NCI-H2227 (cell line): ENCODE measurements around the gene SKP2.
"Not testable (repeated sequence)": the region's sequence is repeated elsewhere in the genome, so short reads cannot be mapped to it uniquely, and the experiment has no call there.

ENCODE experiments used
- DNase-seq: peaks from one replicate; lab custom pipeline; 2025; ENCODE audit not compliant: unreplicated experiment; lab: John Stamatoyannopoulos, UW

The SKP2 gene

DNA sequence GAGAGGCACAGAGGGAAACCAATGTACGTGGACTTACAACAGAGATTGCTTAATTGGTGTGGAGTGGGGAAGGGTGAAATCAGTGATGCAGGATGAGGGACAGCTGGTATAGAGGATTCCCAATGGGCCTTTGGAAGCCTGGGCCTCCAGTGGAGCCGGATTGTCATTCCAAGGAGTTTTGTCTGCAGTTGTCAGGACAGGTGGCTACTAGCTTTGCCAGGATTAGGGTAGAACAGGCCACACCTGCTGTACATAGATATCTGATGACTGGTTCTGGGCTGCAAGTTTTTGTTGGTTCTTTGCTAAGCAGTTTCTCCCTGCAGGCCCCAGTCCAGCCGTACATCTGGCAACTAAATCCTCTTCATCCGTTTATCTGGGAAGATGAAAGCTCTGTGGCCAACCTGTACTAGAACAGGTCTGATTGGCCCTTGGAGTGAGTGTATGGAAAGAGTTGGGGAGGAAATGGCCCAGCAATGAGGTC is 4.2 kb downstream of the SKP2 start:
- no peak for DNase-seq

DNA sequence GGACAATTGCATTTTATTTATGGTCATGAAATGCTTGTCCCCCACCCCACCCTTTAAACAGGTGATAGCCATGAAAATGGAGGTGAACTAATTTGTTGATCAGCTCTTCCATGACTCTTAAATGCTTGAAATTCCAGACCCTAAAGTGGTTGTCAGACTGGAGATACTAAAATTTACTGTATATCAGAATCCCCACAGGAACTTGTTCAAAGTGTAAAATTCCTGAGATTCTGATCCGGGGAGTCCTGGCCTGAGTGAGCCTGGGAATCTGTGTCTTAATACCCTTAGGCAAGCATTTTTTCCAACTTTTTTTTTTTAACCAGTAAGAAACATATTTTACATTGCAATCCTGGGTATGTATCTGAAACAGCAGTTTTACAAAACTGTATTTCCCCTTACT is 4.7 kb downstream of the SKP2 start:
- DNase-seq = no peak

DNA sequence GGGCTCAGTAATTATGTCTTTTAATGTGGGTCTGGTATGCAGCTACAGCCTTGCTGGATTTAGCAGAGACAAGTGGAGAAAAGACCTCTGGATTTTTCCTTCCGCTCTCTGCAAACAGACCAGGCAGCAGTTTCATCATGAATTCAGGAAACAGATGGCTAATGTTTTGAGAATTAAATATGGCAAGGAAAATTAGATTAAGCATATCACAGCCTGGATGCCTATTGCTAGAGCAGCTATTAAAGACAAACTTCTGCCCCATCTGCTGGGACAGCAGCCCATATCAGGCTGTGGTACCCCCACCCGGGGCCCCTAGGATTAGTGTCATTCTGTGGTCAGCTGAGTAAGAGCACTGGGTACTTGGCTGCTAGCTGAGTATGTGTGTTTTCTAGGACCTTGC is 6.2 kb downstream of the SKP2 start:
- no peak for DNase-seq

DNA sequence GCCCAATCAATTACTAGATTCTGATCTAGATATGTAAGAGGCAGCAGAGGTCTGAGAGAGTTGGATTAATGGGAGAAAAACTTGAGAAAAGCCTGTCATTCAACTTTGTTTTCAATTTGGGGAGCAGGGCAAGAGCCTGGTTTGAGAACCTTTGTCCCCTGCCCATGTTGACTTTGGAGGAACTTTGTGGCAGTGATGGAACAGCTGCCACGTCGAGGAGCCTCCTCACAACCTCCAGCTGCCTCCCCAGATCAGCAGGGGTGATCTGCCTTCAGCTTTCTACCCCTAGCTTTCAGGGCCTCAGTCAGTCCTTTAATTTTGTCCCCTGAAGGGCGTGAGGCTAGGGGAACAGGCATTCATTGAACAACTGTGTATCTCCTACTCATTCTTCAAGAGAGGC is 8.7 kb downstream of the SKP2 start:
- no peak for DNase-seq

DNA sequence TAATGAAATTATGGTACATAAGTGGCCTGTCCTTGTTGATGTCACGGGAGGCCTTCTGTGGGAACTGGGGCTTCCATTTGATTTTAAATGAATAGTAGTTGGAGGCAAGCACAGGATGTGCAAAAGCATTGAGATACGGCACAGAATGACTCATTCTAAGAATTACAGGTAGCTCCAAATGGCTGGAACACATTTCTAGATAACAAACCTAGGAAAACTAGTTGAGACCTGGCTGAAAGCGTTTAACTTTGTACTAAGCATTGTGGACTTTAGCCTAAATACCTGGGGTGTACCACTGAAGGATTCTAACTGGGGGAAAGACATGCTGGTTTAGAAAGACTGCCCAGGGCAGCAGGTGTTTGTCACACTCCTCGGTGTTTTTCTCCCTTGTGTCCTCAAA is 9.4 kb downstream of the SKP2 start:
- DNase-seq = no peak

DNA sequence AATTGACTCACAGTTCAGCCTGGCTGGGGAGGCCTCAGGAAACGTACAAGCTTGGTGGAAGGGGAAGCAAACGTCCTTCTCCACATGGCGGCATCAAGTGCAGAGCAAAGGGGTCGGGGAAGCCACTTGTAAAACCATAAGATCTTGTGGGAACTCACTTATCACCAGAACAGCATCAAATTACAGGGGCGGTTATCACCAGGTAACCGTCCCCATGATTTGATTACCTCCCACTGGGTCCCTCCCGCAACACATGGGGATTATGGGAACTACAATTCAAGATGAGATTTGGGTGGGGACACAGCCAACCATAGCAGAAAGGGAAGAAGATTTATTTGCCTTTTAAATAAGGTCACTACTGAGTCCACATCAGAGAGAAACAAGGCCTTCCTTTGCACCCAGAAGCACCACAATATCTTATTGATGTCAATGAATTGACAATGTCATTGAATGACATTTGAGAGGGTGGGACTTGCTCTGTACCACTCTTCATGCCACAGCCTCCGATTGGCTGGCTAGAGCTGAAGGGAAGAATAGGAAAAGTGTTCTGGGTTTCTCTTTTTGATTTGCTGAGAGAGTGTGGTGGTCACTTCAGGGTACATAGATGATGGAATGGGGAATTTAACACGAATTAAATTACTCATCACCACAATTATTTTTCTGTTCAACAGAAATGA is 11.0 kb downstream of the SKP2 start:
- DNase-seq = no peak

DNA sequence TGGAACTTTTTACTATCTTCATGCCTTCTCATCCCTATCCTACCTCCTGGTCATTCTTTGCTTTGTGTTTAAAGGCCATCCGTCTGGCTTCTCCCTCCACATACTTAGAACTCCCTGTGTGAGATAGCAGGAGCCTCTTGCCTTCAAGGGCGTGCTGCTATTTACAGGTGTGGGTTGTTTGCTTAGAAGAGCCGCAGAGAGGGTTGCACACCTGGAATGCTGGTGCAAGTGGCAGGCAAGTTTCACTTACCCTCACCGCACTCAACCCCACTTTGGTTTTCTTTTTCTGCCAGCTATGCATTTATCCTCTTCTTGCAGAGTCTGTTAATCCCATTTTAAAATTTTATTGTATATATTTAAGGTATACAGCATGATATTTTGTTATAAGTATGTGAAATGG is 12.6 kb downstream of the SKP2 start:
- no peak for DNase-seq

DNA sequence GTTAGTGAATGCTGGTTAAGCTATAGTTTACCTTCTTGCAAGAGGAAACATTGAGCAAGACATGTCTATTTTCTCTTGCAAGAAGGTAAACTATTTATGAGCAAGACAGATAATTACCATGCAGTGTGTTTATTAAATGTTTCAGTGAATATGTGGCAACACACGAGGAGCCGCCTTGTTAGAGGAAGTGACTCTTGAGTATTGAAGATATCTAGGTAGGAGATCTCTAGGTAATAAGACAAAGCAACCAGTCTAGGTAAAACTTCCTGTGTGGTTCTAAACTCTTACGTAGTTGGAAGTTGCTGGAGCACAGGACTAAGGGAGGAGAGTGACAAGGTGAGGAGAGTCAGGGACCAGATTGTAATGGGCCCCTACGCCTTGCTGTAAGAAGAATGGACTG is 16.8 kb downstream of the SKP2 start:
- DNase-seq = no peak

DNA sequence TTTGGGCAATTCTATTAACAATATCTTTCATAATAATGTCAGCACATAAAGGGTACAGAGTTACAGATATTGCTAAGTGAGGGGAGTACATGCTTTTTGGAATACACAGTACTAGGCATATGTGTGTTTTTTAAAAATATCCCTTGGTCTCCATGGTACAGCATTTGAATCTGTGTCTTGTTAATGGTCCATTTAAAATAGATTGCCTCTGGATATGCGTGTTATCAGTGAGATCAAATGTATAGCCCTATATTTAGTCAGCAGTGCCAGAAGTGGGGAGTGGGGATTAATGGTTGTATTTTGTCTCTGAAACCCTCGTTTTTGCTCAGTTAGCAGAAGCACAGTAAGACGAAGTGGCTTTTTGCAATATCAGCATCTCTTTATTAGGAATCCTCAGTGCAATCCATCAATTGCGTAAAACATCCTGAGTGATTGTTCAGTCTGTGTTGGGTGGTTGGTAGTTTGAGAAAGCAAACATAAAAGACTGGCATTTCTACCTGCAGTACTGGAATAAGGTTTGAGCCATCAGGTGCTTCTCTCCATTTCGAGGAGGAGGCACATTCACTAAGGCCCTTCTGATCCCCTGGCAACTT is 19.0 kb downstream of the SKP2 start:
- no peak for DNase-seq

DNA sequence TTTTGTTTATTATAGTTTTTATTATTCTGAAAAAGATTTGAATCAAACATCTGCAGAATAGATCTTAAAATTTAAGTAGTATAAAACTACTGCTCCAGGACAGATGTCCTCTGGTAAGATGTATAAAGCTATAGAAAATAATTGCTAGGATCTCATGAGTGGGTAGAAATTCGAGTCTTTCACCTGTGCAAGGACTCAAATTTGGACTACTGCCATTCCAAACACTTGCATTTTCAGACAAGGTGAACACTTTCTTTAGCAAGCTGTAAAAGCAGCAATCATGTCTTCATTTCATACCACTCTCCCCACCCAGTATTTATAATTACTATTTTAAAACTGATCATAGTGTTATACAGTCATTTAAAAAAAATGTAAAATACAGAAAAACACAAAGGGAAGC is 20.7 kb downstream of the SKP2 start:
- no peak for DNase-seq

DNA sequence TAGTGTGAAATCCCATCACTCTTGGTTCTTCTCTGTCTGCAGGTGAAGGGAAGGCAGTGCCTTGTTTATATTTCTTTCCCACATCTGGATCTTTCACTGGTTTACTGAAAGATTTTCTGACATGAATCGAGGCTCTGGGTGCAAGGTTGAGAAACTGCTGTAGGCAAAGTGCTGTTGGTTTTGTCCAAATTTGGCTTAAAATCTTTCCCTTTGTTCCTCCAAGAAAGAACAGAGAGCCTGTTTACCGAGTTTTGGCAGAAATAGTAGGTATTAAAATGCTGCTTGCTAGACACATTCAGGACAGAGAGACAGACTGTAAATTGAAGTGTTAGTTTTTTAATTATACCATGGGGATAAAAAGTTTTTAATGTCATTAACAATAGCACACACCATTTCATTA is 21.5 kb downstream of the SKP2 start:
- DNase-seq = no peak

DNA sequence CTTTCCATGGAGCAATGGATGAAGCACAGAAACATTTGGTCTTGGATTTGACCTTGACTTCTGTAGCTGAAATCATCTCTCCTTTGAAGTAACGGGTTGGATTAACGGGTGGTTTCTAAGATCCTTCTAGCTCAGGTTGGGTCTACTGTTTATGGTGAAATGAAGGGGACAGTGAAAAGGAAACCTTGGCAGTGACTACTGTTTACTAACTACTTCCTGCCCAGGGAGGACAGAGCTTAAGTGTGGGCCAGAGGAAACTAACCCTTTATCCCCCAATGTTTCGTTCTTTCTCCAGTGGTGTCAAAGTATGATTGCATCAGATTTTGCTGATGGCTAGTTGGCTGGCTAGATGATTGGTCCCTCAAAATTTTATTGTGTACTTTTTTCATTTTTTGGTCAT is 22.2 kb downstream of the SKP2 start:
- DNase-seq = no peak

DNA sequence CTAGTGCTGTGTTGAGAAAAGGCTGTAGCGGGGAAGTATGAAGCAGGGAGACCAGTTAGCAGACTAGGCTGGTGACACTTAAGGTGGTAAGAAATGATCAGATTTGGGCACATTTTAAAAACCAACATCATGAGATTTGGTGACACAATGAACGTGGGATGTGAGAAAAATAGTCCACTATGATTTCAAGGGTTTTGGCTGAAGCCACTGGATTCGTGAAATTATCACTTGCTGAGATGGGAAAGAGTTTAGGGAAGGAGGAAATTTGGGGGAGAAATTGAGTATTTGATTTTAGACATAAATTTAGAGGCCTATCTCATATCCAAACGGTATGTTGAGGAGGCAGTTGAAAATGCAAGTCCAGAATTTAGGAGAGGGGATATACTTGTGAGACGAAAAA is 23.1 kb downstream of the SKP2 start:
- no peak for DNase-seq

DNA sequence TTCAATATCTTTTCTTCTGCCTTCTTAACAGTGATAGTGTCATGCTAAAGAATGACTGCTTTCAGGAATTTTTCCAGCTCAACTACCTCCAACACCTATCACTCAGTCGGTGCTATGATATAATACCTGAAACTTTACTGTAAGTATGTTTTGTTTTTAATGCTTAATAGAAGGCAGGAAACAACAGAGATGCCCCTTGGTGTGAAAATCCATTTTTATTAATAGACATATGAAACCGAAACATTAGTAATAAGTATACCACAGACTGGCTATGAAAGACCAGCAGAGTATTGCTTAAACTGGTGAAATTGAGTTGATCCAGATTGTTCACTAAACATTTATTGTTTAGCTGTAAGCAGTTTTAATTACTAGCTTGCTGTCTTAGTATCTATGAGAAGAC is 25.2 kb downstream of the SKP2 start:
- no peak for DNase-seq

DNA sequence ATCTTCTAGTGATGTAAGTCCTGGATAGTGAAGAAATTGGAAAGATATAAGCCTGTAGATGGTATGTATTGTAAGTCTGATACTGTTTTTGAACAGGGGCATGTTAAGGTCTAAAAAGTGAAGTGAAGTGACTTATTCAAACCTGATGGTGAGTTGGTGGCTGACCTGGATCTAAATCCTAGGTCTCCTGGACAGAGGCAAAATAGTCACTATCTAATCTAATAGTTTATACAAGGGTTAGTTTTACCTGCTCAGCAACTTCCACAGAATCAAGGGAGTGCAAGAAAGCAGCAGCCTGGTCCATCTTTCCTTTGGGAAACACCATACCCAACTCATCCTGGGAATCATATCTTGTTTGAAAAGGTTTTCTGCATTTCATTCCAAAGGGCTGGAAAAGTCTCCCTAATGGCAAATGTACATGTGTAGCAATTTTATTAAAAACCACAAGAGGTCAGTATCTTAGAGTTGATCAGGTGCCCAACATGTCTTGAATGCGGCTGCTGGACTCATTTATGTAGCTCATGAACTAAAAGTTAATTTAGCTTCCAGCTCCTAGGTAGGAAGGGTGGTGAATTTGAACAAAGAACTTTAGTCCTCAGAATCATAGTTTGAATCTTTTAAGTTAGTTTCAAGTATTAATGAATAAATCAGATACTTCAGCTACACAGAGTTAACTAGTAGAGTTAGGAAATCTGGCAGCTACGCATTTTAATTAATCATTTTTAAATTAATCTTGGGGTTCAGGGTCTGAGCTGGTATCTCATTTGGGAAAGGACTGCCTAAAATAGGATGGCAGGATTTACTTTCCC is 26.0 kb downstream of the SKP2 start:
- peak; percentile 33 for DNase-seq

DNA sequence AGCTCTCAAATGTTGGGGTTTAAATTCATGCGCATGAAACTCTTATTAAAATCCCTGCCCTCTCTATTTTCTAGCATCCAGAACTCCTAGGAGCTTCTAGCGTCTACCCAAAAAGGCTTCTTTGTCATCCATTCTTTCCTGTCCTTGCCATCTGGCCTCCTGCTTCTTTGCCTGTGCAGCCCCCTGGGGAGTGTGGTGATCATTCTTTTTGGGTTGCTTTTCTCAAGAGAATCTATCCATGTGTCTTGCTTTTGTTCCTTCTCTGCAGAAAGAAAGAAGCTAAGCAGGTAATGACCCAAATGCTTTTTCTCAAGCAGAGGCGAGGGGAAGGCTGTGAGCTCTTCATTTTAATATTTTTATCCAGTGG is 26.6 kb downstream of the SKP2 start:
- no peak for DNase-seq

DNA sequence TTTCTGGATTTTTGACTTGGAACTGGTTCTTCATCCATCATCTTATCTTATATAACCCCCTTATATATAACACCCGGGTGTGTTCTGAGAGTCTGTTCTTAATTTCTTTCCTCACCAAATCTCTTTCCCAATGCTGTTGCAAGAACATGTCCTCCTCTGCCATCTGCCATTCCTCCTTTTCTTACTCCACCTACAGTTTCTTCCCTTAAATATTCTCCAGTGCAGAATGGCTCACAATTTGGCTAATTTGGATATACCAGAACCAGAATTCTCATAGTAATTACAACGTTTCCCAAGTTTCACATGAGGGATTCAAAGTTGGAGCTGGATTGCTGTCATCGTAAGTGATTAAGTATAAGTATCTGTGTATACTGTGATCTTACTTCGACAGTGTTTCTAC is 28.0 kb downstream of the SKP2 start:
- DNase-seq = no peak

DNA sequence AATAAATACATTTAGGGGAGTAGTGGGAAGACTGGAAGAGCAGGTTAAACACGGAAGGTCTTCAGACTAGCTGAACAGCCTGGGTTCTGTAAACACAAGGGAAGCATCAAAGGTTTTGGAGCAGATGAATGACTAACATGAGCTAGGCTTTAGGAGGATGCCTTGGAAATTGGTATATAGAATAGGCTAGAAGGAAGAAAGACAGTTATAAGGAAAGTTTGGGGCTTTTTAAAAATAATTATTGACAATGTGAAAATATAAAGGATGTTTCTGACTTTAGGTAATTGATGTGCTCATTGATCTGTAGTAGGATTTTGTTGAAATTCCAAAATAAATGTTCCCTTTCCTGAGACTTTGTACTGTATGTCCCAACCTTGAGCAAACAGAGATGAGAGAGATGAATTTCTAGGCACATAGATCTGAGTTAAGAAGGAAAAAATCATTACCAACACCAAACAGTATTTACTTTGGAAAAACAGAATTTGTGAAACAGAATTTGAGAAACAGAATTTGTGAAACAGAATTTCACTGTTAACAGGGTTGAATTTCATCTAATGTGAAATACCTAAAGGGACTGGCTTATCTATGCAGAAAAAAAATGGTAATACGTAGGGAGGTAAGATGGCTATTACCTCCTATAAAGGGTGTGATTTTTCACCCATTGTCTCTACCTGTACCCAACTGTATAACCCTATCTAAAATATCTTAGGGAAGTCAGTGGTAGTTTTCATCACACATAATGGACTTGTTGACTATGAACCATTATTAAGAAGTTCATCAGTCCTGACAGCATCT is 28.8 kb downstream of the SKP2 start:
- no peak for DNase-seq

DNA sequence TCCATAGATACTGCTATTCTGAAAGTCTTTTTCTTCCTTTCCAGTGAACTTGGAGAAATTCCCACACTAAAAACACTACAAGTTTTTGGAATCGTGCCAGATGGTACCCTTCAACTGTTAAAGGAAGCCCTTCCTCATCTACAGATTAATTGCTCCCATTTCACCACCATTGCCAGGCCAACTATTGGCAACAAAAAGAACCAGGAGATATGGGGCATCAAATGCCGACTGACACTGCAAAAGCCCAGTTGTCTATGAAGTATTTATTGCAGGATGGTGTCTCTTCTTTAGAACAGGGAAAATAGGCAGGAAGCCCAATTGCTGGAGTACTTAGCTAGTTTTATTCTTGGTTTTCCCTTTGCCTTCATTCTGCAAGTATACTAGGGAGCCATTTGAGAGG is 29.9 kb downstream of the SKP2 start:
- no peak for DNase-seq

DNA sequence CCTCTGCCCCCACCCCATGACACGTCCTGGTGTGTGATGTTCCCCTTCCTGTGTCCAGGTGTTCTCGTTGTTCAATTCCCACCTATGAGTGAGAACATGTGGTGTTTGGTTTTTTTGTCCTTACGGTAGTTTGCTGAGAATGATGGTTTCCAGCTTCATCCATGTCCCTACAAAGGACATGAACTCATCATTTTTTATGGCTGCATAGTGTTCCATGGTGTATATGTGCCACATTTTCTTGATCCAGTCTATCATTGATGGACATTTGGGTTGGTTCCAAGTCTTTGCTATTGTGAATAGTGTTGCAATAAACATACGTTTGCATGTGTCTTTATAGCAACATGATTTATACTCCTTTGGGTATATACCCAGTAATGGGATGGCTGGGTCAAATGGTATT is 32.5 kb downstream of the SKP2 start:
- not testable (repeated sequence) for DNase-seq

DNA sequence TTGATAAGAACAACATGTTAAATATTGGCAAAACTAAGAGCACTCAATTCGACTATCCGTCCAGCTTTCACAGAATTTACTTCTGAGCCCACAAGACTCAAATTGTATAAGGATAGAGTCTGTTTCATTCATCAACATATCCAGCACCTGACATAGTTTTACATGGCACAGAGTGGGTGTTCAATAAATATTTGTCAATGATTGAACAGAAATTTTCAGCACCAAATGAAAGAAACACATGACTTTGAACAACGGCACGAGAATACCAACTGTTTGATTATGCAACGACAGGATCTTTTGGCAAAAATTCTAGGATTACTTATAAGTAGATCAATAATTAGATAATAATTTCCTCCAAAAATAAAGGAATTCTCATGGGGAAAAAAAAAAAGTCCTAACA is 41.8 kb downstream of the SKP2 start:
- DNase-seq = no peak

DNA sequence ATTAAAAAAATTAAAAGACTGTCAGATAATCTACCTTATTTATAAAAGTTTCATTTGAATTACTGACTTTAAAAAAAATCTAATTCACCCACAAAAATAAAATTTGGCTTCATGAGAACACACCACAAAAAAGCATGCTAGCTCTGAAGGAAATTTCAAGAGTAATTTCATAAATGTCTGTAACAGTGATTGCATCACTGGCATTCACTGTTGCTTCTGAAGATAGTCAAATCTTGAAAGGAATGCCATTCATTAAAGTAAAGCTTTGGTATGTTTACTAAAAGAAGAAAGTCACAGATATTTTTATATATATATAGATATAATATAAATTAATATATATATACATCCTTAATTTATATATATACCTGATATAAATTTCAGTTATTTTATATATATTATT is 46.4 kb downstream of the SKP2 start:
- no peak for DNase-seq
